Activated CD4-positive, alpha-beta memory T cell treated with anti-CD3 and anti-CD28 coated beads, Interleukin-2, amount 10 ng/mL, durations not matched to agents 7 days and 5 days (primary cell): Measurements from ENCODE around the gene EIF2S3. TPM values are rescaled to one million over a fixed set of nuclear protein-coding genes. Genes with fewer than 3 reads are reported as not detected.
A peak's percentile ranks its signal among the peaks of the same experiment; 100 is the strongest.

Experiments
- CTCF ChIA-PET: fragments of 350-600 bp; sonication (Branson Sonifier 250); formaldehyde crosslinking; loops from one replicate; lab custom pipeline; 2021; ENCODE audit warnings: antibody characterized with exemption, inconsistent platforms; lab: Charles Lee
- POLR2A ChIA-PET: fragments of 350-600 bp; sonication (Branson Sonifier 250); formaldehyde crosslinking; loops from one replicate; lab custom pipeline; 2021; ENCODE audit warnings: antibody characterized with exemption; lab: Charles Lee
- DNase-seq: peaks from one replicate; pipeline ENCODE4 v3.0.0-alpha.2; 2020
- H3K27ac Mint-ChIP-seq: one replicate; pipeline ENCODE4 v1.8.0; 2021; ENCODE audit warnings: mild to moderate bottlenecking, mixed read lengths
- H3K27me3 Mint-ChIP-seq: one replicate; pipeline ENCODE4 v1.8.0; 2021; ENCODE audit warnings: mixed read lengths
- H3K36me3 Mint-ChIP-seq: one replicate; pipeline ENCODE4 v1.8.0; 2021; ENCODE audit warnings: low read depth, mixed read lengths
- H3K4me1 Mint-ChIP-seq: one replicate; pipeline ENCODE4 v1.8.0; 2021; ENCODE audit warnings: mixed read lengths
- H3K4me3 Mint-ChIP-seq: one replicate; pipeline ENCODE4 v1.8.0; 2021; ENCODE audit warnings: mild to moderate bottlenecking, mixed read lengths
- H3K9me3 Mint-ChIP-seq: one replicate; pipeline ENCODE4 v1.8.0; 2021; ENCODE audit warnings: mixed read lengths
- total RNA-seq, 2 experiments: library from RNA; stranded (reverse); gene quantifications; one replicate each; pipeline ENCODE4 v1.2.3, GENCODE V29; 2021

EIF2S3 gene
- 100 to 1,000 TPM; 172 to 179 TPM for total RNA-seq

GRCh38 chrX:24054182-24055042, at the start of gene EIF2S3:
Gene EIF2S3 (plus strand): TSS chrX:24054956. CDS start chrX:24054969, 13 bp downstream.
- DNase-seq: peak; percentile 86
- Mint-ChIP-seq H3K9me3 (no peaks in the 10 kb centered on the region), H3K27me3 (no peaks in the 10 kb centered on the region), H3K27ac (peak within 1 kb of the TSS; percentile 97), H3K36me3 (peaks cover 8% of the 10 kb centered on the region), H3K4me3 (no peak within 1 kb of the TSS), H3K4me1 (peaks cover 11% of the 10 kb centered on the region)
- ChIA-PET POLR2A (interaction anchor here (0.7 to 4.7 kb wide), 23 partner anchors 18 to 425 kb away, joined by 3 to 86 read pairs (median 5); partner anchors contain the start of genes ACOT9, APOO, CXorf58 and KLHL15), CTCF (interaction anchor here (0.7 to 3.4 kb wide), 36 partner anchors 14 to 426 kb away, joined by 3 to 72 read pairs (median 4); partner anchors contain the start of genes ACOT9, APOO, CXorf58 and KLHL15)

DNA sequence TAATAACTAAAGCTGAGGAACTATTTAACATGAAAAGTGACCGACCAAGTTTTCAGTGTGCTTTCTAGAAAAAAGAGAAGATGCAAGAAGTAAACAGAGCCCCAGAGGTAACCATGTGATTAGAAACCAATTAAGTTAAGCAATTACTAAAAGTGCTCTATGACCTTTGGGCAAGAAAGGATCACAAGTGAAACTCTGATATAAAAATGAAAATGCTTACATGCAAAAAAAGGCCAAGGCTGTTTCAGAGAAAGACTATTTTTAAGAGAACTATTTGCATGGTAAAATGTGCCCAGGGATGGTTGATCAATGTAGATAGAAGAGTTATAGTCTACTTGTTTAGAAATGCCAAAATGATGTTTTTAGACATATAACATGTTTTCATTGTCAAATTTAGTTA, 49.7 kb upstream of the EIF2S3 start:
- Mint-ChIP-seq H3K27me3 (no peaks in the 10 kb centered on the region), H3K27ac (peak overlapping the region; percentile 16), H3K36me3 (peaks cover 30% of the 10 kb centered on the region), H3K9me3 (no peaks in the 10 kb centered on the region), H3K4me1 (peaks cover 25% of the 10 kb centered on the region), H3K4me3 (no peak overlapping the region)
- CTCF ChIA-PET: no interaction called here
- DNase-seq: no peak
- POLR2A ChIA-PET: no interaction called here

GRCh38 chrX:24005867-24006266, 48.9 kb upstream of the EIF2S3 start:
- no peak overlapping the region for H3K27ac Mint-ChIP-seq
- CTCF ChIA-PET: no interaction called here
- POLR2A ChIA-PET: no interaction called here

DNA sequence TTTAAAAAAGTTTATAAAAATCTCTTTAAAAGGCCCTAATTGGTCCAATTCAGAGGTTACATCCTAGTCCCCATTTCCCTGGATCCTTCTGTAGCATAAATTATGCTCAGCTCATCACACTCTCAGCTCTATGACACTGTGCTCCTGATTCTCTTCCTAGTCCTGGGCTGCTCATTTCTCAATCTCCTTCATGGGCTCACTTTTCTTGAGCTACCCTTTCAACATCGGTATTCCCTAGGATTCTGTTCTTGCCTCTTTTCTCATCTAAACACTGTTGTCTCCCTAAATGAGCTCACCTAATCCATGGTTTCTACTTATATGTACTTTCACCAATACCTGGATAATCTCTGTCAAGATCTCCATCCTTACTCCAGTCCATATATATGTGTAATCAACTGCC, 42.5 kb upstream of the EIF2S3 start:
- H3K36me3 Mint-ChIP-seq: peaks cover 32% of the 10 kb centered on the region

More at GRCh38 chrX:24005867-24006266, 48.9 kb upstream of the EIF2S3 start:
- Mint-ChIP-seq H3K9me3 (no peaks in the 10 kb centered on the region), H3K4me3 (no peak overlapping the region), H3K27me3 (no peaks in the 10 kb centered on the region), H3K4me1 (peaks cover 29% of the 10 kb centered on the region), H3K36me3 (peaks cover 35% of the 10 kb centered on the region)
- DNase-seq: no peak

DNA sequence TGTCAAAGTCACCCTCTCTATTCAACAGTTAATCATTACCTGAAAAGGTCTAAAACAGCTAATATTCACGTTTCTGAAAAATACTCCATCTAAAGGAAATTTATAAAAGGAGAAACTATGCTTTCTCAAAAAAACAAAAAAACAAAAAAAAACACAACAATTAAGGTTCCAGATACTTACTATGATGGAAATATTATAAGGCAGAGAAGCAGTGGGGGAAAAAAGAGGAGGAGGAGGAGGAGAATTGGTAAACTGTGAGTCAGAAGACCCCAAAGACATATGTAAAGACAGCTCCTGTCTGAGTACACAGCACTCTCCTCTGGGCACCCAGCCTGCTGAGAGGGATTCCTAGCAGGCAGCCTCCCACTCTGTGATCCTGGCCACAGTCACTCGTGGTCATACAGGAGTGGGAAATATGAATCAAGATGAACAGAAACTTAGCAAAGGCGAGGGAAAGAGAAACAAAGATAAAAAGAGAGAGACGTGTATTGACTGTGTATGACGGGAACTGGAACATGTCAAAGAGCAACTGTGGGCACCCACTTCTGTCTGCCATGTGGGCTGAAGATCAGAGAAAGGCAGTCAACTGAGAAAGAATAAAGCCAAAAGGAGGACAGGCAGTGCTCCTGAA, 40.3 kb upstream of the EIF2S3 start:
- Mint-ChIP-seq H3K27me3 (no peaks in the 10 kb centered on the region), H3K4me3 (no peak overlapping the region), H3K36me3 (peaks cover 29% of the 10 kb centered on the region), H3K9me3 (no peaks in the 10 kb centered on the region), H3K27ac (peak overlapping the region; percentile 50), H3K4me1 (peaks cover 31% of the 10 kb centered on the region)
- DNase-seq: peak; percentile 16
- ChIA-PET POLR2A (interaction anchor here (1.3 to 2.7 kb wide), 2 partner anchors 40 to 62 kb away, joined by 6 to 10 read pairs; partner anchors contain the start of gene EIF2S3), CTCF (no interaction called here)

More for the DNA sequence above, 42.5 kb upstream of the EIF2S3 start:
- no peaks in the 10 kb centered on the region for H3K27me3 Mint-ChIP-seq
- no peaks in the 10 kb centered on the region for H3K9me3 Mint-ChIP-seq
- ChIA-PET CTCF (interaction anchor here (0.5 to 1.3 kb wide), 3 partner anchors 9 to 111 kb away, joined by 3 to 6 read pairs (median 4); no protein-coding TSS in a partner anchor), POLR2A (interaction anchor here (1.1 to 2.1 kb wide), 2 partner anchors 9 to 104 kb away, joined by 3 to 6 read pairs; partner anchors contain the start of genes APOO and CXorf58)
- H3K4me3 Mint-ChIP-seq: no peak overlapping the region
- H3K27ac Mint-ChIP-seq: no peak overlapping the region
- DNase-seq: no peak
- H3K4me1 Mint-ChIP-seq: peaks cover 34% of the 10 kb centered on the region

DNA sequence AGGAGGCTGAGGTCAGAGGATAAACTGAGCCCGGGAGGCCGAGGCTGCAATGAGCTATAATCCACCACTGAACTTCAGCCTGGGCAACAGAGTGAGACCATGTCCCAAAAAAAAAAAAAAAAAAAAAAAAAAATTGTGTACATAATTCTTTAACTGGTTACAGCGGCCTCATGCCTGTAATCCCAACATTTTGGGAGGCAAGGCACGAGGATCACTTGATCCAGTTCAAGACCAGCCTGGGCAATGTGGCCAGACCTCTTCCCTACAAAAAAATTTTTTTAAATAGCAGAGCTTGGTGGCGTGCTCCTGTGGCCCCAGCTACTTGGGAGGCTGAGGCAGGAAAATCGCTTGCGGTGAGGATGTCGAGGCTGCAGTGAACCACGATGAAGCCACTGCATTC, 37.1 kb upstream of the EIF2S3 start:
- peaks cover 29% of the 10 kb centered on the region for H3K36me3 Mint-ChIP-seq
- H3K4me1 Mint-ChIP-seq: peaks cover 45% of the 10 kb centered on the region
- no peak overlapping the region for H3K4me3 Mint-ChIP-seq
- H3K27ac Mint-ChIP-seq: no peak overlapping the region
- H3K9me3 Mint-ChIP-seq: no peaks in the 10 kb centered on the region
- no peaks in the 10 kb centered on the region for H3K27me3 Mint-ChIP-seq
- CTCF ChIA-PET: interaction anchor here (0.7 to 1.0 kb wide), 3 partner anchors 8 to 114 kb away, joined by 3 to 4 read pairs (median 4); partner anchors contain the start of gene EIF2S3
- POLR2A ChIA-PET: interaction anchor here (1.0 kb wide), 1 partner anchor 36 kb away, joined by 4 read pairs; no protein-coding TSS in a partner anchor
- no peak for DNase-seq

GRCh38 chrX:24018809-24019208, 35.9 kb upstream of the EIF2S3 start:
- POLR2A ChIA-PET: interaction anchor here (1.2 kb wide), 1 partner anchor 111 kb away, joined by 3 read pairs; the partner anchor contains the start of genes APOO and CXorf58
- Mint-ChIP-seq H3K27me3 (no peaks in the 10 kb centered on the region), H3K4me1 (peaks cover 49% of the 10 kb centered on the region), H3K27ac (no peak overlapping the region), H3K4me3 (no peak overlapping the region), H3K9me3 (no peaks in the 10 kb centered on the region), H3K36me3 (peaks cover 35% of the 10 kb centered on the region)
- DNase-seq: no peak
- CTCF ChIA-PET: no interaction called here

DNA sequence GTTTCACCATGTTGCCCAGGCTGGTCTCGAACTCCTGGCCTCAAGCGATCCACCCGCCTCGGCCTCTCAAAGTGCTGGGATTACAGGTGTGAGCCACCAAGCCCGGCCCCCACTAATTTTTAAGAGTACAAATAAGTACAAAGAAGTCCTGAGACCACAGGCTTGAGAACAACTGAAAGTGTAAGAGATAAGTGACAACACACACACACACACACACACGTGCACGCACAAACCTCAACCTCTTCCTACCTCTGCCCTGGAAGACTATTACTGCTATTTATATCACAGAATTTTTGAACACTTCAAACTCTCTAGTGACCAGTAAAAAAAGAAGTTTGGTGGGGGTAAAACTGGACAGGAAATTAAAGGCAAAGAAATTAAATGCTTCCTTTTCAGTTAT, 35.3 kb upstream of the EIF2S3 start:
- POLR2A ChIA-PET: interaction anchor here (1.2 kb wide), 1 partner anchor 111 kb away, joined by 3 read pairs; the partner anchor contains the start of genes APOO and CXorf58
- H3K36me3 Mint-ChIP-seq: peaks cover 33% of the 10 kb centered on the region
- H3K27me3 Mint-ChIP-seq: no peaks in the 10 kb centered on the region
- H3K4me1 Mint-ChIP-seq: peaks cover 46% of the 10 kb centered on the region
- CTCF ChIA-PET: no interaction called here
- no peak overlapping the region for H3K27ac Mint-ChIP-seq
- no peaks in the 10 kb centered on the region for H3K9me3 Mint-ChIP-seq
- DNase-seq: peak; percentile 16
- no peak overlapping the region for H3K4me3 Mint-ChIP-seq

DNA sequence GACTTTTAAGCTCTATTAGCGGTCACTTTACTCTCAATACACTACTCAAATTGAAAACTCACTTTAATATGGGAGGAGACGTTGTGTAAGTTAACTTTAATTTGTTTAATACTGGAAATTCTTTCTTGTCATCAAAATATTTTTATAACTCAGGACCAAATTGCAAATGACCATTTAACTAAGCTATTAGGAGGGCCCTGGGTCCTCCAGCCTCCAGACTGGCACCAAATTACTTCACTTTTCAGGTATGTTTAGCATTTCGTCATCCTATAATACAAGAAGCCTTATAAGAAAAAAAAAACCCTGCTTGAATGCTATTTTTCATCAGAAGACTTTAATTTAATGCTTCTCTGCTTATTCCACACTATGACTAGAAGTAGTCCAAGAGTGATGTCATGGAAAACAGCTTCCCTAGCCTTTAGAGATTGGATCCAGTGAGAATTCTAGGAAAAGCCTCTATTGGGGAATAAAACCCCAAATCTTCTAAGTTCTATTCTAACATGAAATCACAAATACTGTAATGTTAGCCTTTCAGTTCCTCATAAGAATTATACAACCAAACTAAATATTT, 34.4 kb upstream of the EIF2S3 start:
- ChIA-PET POLR2A (interaction anchor here (1.2 to 1.6 kb wide), 2 partner anchors 8 to 112 kb away, joined by 3 to 6 read pairs; partner anchors contain the start of genes APOO and CXorf58), CTCF (interaction anchor here (2.4 kb wide), 1 partner anchor 34 kb away, joined by 10 read pairs; the partner anchor contains the start of gene EIF2S3)
- Mint-ChIP-seq H3K36me3 (peaks cover 30% of the 10 kb centered on the region), H3K9me3 (no peaks in the 10 kb centered on the region), H3K27ac (peak overlapping the region; percentile 52), H3K4me3 (peak overlapping the region; percentile 14), H3K27me3 (no peaks in the 10 kb centered on the region), H3K4me1 (peaks cover 37% of the 10 kb centered on the region)
- no peak for DNase-seq

DNA sequence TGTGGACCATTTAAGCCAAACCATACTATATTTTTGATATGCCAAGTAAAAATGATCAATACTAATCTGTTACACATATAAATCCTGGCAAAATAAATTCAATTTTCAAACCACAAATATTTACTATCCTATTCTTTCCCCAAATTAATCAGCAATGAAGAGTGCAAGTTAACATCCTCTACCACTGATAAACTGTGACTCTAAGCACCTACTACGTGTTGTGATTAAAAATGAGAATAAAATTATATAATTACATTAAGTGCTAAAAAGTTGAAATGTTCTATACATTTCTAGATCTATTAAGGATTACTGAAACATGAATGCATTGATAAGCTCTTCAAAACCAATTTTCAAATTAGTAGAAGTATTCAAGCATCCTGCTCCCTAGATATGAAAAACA, 31.2 kb upstream of the EIF2S3 start:
- Mint-ChIP-seq H3K4me1 (peaks cover 35% of the 10 kb centered on the region), H3K36me3 (peaks cover 24% of the 10 kb centered on the region), H3K4me3 (peak overlapping the region; percentile 88), H3K27me3 (no peaks in the 10 kb centered on the region), H3K9me3 (no peaks in the 10 kb centered on the region), H3K27ac (peak overlapping the region; percentile 87)
- CTCF ChIA-PET: interaction anchor here (1.0 to 5.9 kb wide), 2 partner anchors 10 to 30 kb away, joined by 3 to 70 read pairs; partner anchors contain the start of gene EIF2S3
- POLR2A ChIA-PET: interaction anchor here (2.1 to 5.7 kb wide), 4 partner anchors 32 to 241 kb away, joined by 10 to 86 read pairs (median 33); partner anchors contain the start of genes APOO, CXorf58, EIF2S3 and SAT1
- DNase-seq: no peak

DNA sequence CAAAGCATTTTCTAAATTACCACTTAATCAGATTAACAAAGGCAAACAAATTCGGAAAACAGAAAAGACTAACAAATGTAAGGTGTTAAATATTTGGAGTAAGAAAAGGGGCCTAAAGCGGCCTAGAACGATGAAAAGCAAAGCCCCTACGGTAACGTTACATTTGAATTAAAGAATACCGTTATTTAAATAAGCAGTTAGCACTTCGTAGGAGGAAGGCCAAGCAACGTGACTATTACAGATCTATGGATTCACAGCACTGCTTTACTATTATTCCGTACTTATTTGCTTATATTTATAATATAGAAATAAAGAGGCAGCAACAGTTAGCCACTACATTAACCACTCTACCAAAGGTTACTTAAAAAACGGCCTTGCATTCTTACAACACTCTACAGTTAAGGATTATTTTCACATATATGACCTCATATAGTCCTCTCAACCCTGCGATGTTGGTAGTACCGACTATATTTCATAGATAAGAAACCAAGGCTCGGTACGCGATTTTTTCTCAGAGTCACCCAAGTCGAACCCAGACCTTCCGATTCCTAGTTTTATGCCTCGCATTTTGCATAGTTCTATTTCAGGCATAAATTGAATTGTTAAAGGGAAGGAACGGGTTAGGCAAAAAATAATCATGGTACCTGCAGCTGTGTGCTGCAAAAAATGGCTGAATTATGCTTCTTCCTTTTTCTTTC, 30.6 kb upstream of the EIF2S3 start:
- Mint-ChIP-seq H3K4me1 (peaks cover 35% of the 10 kb centered on the region), H3K9me3 (no peaks in the 10 kb centered on the region), H3K27me3 (no peaks in the 10 kb centered on the region), H3K4me3 (peak overlapping the region; percentile 88), H3K36me3 (peaks cover 24% of the 10 kb centered on the region), H3K27ac (peak overlapping the region; percentile 87)
- CTCF ChIA-PET: interaction anchor here (1.0 to 5.9 kb wide), 3 partner anchors 11 to 117 kb away, joined by 3 to 70 read pairs (median 18); partner anchors contain the start of genes APOO, CXorf58 and EIF2S3
- POLR2A ChIA-PET: interaction anchor here (0.7 to 5.7 kb wide), 5 partner anchors 10 to 241 kb away, joined by 3 to 86 read pairs (median 33); partner anchors contain the start of genes APOO, CXorf58, EIF2S3 and SAT1
- DNase-seq: no peak
